Measurements from ENCODE around the gene PDIA5. TPM values are rescaled to one million over a fixed set of nuclear protein-coding genes. Genes with fewer than 3 reads are reported as not detected.

Gene PDIA5
- total RNA-seq, 2 donors from 2014 or later, result 28.0 to 33.2 TPM

GRCh38 chr3:123102249-123102648 is 35.4 kb downstream of the PDIA5 start:
- ATAC-seq (ENCODE audit: insufficient number of reproducible peaks, low FRiP score, low read depth) (no peak), DNase-seq (ENCODE audit: low spot score) (no peak)
- Histone ChIP-seq H3K36me3 (peaks cover 25% of the 10 kb centered on the region), H3K9me3 (no peaks in the 10 kb centered on the region), H3K4me1 (ENCODE audit: control insufficient read depth in 1 of 2, low read depth in 2 of 2) (peaks cover 4 to 24% of the 10 kb centered on the region in 2 donors), H3K27me3 (replicated peaks; ENCODE audit: insufficient read depth) (no peaks in the 10 kb centered on the region), H3K27ac (no peak overlapping the region), H3K4me3 (no peak overlapping the region)
- TF ChIP-seq CTCF (IDR thresholded peaks at IDR 0.05), result no peak

- peaks cover 31% of the 10 kb centered on the region for H3K36me3 ChIP-seq
- no peaks in the 10 kb centered on the region for H3K9me3 ChIP-seq
- H3K4me3 ChIP-seq, result no peak overlapping the region
- DNase-seq (ENCODE audit: low spot score) (no peak), ATAC-seq (ENCODE audit: insufficient number of reproducible peaks, low FRiP score, low read depth) (no peak)
- TF ChIP-seq CTCF (IDR thresholded peaks at IDR 0.05), result no peak
- H3K27me3 ChIP-seq (replicated peaks; ENCODE audit: insufficient read depth), result no peaks in the 10 kb centered on the region
- peaks cover 4 to 19% of the 10 kb centered on the region in 2 donors for H3K4me1 ChIP-seq (ENCODE audit: control insufficient read depth in 1 of 2, low read depth in 2 of 2)
- no peak overlapping the region for H3K27ac ChIP-seq
Measured at GRCh38 chr3:123102826-123103225, 36.0 kb downstream of the PDIA5 start.

GRCh38 chr3:123104550-123104949 is 37.7 kb downstream of the PDIA5 start:
- H3K27me3 ChIP-seq (replicated peaks; ENCODE audit: insufficient read depth), result no peaks in the 10 kb centered on the region
- H3K27ac ChIP-seq, result no peak overlapping the region
- H3K36me3 ChIP-seq, result peaks cover 33% of the 10 kb centered on the region
- DNase-seq (ENCODE audit: low spot score) (no peak), ATAC-seq (ENCODE audit: insufficient number of reproducible peaks, low FRiP score, low read depth) (no peak)
- no peak for TF ChIP-seq CTCF (IDR thresholded peaks at IDR 0.05)
- H3K4me3 ChIP-seq, result no peak overlapping the region
- no peaks in the 10 kb centered on the region for H3K9me3 ChIP-seq
- peaks cover 0 to 1% of the 10 kb centered on the region in 2 donors for H3K4me1 ChIP-seq (ENCODE audit: control insufficient read depth in 1 of 2, low read depth in 2 of 2)

- DNase-seq (ENCODE audit: low spot score), result no peak
- Histone ChIP-seq H3K27me3 (replicated peaks; ENCODE audit: insufficient read depth) (no peaks in the 10 kb centered on the region), H3K4me1 (ENCODE audit: control insufficient read depth in 1 of 2, low read depth in 2 of 2) (no peaks in the 10 kb centered on the region), H3K36me3 (peaks cover 33% of the 10 kb centered on the region), H3K27ac (no peak overlapping the region), H3K9me3 (no peaks in the 10 kb centered on the region), H3K4me3 (no peak overlapping the region)
- no peak for ATAC-seq (ENCODE audit: insufficient number of reproducible peaks, low FRiP score, low read depth)
- no peak for TF ChIP-seq CTCF (IDR thresholded peaks at IDR 0.05)
Measured at GRCh38 chr3:123105201-123106189, 38.7 kb downstream of the PDIA5 start.

GRCh38 chr3:123110282-123110975 is 43.6 kb downstream of the PDIA5 start:
- H3K36me3 ChIP-seq, result peaks cover 30% of the 10 kb centered on the region

More at GRCh38 chr3:123110282-123110975, 43.6 kb downstream of the PDIA5 start:
- Histone ChIP-seq H3K4me1 (ENCODE audit: control insufficient read depth in 1 of 2, low read depth in 2 of 2) (peaks cover 0 to 7% of the 10 kb centered on the region in 2 donors), H3K27me3 (replicated peaks; ENCODE audit: insufficient read depth) (no peaks in the 10 kb centered on the region), H3K9me3 (no peaks in the 10 kb centered on the region), H3K27ac (no peak overlapping the region), H3K4me3 (no peak overlapping the region)
- ATAC-seq (ENCODE audit: insufficient number of reproducible peaks, low FRiP score, low read depth), result no peak
- no peak for DNase-seq (ENCODE audit: low spot score)
- TF ChIP-seq CTCF (IDR thresholded peaks at IDR 0.05), result no peak
